Activated CD8-positive, alpha-beta memory T cell treated with anti-CD3 and anti-CD28 coated beads for 4 hours (primary cell): ENCODE results near the gene DAP3.
"Not testable (repeated sequence)": the region's sequence is repeated elsewhere in the genome, so short reads cannot be mapped to it uniquely, and the experiment has no call there.

ENCODE experiments used
- DNase-seq, 2 donors: peaks; one replicate each; pipeline ENCODE4 v3.0.0-alpha.2; 2020; ENCODE audit warnings: low read depth in 2 of 2

The DAP3 gene

DNA sequence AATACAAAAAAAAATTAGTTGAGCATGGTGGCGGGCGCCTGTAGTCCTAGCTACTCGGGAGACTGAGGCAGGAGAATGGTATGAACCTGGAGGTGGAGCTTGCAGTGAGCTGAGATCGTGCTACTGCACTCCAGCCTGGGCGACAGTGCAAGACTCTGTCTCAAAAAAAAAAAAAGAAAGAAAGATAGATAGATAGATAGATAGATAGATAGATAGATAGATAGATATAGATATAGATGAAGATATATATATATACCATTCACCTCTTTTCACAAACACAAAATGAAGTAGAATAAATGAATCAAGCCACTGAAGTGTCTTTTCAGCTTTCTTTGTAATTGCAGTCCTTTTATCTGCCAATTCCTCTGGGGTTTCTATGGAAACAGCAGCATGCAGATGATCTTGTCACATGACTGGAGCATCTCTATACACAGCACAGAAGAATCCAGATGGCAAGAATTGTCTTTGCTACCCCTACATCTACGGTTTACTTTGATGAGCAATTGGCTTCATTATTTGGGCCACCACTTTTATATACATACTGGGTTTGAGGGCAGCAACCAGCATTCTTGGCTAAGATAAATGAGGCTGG, 29.7 kb downstream of the DAP3 start:
- DNase-seq, result not testable (repeated sequence)

DNA sequence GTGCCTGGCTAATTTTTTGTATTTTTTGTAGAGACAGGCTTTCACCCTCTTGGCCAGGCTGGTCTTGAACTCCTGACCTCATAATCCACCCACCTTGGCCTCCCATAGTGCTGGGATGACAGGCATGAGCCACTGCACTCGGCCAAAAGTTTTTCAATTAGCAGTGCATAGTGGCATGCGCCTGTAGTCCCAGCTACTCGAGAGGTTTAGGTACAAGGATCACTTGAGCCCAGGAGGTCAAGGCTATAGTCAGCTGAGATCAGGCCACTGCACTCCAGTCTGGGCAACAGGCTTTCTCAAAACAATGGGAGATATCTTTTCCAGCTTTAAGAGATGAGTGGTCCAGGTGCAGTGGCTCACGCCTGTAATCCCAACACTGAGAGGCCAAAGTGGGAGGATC, 30.8 kb downstream of the DAP3 start:
- DNase-seq, result no peak

DNA sequence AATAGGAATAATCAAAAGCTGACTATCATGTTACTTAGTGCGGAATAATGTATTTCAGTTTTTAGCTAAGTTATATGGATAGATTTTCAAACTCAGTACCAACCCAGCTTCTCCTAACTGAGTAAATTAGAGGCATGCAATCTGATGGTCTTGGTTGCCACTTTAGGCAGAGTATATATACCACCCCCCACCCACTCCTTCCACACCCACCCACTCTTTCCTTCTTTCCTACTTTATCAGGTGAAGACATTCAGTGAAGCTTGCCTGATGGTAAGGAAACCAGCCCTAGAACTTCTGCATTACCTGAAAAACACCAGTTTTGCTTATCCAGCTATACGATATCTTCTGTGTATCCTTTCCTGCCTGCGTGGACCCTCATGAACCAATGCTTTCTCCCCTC, 36.3 kb downstream of the DAP3 start:
- DNase-seq, result no peak

DNA sequence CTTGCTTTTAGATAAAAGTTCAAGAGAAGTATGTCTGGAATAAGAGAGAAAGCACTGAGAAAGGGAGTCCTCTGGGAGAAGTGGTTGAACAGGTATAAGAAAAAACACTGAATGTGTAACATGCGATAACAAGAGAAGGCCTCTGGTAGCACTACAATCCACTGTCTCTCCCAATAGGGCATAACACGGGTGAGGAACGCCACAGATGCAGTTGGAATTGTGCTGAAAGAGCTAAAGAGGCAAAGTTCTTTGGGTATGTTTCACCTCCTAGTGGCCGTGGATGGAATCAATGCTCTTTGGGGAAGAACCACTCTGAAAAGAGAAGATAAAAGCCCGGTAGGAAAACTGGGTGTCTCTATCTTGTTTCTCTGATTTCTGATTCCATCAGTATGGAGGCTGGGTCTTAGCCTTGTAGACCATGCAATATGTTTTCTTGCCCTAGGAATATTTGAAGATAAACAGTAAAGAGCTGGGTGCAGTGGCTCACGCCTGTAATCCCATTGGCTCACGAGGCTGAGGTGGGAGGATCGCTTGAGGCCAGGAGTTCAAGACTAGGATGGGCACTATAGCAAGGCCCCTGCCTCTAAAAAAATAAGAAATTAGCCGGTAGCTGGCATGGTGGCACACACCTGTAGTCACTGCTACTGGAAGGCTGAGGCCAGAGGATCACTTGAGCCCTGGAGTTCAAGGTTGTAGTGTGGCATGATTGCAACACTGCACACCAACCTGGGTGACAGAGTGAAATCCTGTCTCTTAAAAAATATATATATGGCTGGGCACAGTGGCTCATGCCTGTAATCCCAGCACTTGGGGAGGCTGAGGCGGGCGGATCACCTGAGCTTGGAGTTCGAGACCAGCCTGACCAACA, 40.4 kb downstream of the DAP3 start:
- no peak for DNase-seq

DNA sequence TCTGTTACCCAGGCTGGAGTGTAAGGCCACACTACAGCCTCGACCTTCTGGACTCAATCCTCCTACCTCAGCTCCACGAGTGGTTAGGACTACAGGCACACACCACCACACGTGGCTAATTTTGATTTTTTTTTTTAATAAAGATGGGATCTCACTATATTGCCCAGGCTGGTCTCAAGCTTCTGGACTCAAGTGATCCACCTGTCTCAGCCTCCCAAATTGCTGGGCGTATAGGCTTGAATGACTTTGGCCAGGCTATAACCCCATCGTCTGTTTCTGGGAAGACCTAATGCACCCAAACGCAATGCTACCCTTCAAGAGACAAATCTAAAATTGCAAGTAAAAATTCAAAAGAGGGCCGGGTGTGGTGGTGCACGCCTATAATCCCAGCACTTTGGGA, 52.1 kb downstream of the DAP3 start:
- DNase-seq, result no peak

DNA sequence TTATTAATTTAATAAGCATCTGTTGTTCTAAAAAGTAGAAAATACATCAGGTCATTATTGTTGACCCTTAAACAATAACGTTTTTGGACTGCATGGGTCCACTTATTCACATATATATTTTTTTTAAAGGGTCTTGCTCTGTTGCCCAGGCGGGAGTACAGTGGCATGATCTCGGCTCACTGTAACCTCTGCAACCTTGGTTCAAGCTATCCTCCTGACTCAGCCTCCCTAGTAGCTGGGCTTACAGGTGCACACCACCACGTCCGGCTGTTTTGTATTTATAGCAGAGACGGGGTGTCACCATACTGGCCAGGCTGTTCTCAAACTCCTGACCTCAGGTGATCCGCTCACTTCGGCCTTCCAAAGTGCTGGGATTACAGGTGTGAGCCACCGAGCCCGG, 53.0 kb downstream of the DAP3 start:
- DNase-seq, result no peak

DNA sequence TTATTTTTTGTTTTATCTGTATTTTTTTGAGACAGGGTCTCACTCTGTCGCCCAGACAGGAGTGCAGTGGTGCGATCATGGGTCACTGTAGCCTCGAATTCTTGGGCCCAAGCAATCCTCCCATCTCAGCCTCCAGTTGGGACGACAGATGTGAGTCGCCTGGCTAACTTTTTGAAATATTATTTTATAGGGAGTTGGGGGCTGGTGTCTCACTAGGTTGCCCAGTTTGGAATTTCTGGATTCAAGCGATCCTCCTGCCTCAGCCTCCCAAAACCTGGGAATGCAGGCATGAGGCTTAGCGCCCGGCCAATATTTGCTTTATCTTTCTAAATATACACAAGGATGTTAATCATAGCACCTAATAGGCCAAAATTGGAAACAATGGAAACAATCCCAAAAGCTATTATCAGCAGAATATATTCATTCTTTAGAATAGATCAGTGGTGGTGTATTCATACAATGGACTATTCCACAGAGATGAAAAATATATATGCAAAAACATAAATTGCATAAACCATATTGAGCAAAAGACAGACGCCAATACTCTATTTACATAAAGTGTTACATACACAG, 55.9 kb downstream of the DAP3 start:
- DNase-seq, result no peak

DNA sequence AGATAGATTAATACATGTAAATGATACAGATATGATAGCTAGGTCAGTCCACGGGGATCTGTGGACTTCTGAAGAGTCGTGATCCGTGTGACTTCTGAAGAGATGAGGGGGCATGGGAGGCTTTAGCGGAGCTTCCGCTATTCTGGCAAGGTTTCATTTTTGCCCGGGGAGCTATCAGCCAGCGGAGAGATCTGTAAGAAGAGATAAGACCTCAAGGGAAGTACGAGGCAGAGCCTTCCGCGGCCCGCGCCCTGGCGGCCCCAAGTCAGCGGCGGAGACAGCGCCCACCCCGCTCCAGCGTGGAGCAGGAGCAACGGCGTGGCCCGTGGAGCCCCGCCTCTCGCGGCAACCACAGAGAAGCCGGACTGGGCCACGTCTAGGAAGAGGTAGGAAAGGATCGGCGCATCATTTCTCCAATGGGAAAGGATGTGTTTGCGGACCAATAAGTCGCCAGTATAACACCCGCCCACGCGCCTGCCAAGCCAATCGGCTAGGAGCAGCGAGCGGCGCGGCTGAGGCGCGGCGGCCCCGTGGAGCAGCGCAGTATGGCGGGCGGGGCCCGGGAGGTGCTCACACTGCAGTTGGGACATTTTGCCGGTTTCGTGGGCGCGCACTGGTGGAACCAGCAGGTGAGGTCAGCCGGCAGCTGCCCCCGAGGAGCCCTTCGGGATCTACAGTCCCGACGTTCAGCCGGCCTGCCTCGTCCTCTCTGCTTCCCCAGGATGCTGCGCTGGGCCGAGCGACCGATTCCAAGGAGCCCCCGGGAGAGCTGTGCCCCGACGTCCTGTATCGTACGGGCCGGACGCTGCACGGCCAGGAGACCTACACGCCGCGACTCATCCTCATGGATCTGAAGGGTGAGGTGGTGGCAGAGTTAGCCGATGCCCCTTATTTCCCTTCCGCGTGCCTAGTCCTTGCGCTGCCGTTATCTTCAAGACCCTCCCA, 56.7 kb downstream of the DAP3 start:
- peak; percentile 88 to 92 for DNase-seq

DNA sequence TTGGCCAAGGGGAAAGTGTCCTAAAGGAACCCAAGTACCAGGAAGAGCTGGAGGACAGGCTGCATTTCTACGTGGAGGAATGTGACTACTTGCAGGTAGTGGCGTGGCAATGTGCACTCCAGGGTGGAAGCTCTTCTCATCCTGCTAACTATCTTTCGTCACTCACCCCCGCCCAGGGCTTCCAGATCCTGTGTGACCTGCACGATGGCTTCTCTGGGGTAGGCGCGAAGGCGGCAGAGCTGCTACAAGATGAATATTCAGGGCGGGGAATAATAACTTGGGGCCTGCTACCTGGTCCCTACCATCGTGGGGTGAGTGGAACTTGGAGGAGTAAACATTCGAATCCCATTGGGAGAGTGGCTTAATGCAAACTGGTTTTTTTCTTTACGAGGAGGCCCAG, 58.7 kb downstream of the DAP3 start:
- not testable (repeated sequence) for DNase-seq

DNA sequence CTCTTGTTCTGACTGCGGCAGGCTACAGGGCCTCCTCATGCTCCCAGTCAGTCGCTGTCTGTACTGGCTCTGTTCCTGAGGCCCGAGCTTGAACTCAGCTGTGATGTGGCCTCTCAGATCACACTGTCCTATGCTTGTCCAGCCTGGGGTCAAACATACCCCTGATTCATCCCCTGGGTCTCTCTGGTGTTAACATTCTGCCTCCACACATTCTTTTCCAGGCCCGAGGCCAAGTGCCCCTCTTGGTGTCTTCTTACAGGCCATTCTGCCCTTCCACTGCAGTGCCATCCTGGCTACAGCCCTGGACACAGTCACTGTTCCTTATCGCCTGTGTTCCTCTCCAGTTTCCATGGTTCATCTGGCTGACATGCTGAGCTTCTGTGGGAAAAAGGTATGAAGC, 59.2 kb downstream of the DAP3 start:
- DNase-seq, result not testable (repeated sequence)

DNA sequence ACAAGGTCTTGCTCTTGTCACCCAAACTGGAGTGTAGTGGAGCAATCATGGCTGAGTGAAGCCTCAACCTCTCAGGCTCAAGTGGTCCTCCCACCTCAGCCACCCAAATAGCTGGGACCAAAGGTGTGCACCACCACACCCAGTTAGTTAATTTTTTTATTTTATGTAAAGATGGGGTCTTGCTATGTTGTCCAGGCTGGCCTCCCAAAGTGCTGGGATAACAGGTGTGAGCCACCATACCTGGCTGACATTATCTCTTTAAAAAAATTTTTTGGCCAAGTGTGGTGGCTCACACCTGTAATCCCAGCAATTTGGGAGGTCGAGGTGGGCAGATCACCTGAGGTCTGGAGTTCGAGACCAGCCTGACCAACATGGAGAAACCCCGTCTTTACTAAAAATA, 70.1 kb downstream of the DAP3 start:
- DNase-seq, result not testable (repeated sequence)

DNA sequence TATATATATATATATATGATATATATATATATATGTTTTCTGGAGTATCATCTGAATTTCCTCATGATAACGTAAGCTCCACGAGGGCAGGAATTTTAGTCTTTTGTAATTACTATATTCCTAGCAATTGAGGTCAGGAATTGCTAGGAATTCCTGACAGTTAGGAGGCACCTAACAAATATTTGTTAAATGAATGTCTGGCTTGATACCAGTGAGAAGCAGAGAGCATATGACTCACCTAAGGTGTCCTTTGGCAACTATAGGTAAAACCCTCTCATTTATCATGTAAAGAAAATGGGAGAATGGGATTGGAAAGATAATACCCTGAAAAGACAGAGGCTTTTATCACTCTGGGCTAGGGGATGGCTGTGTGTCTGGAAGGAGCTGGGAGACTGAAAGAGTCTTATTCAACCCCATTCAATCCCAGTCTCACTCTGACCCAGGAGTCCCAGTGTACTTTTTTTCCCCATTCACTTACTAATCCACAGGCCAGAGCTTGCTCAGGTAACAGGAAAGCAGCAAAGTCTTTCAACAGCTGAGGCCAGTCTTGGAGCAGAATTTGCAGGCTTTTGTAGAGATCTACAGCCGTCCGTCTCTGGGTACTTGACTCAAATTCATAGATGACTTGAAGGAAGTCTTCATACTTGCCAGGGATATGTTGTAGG, 71.2 kb downstream of the DAP3 start:
- DNase-seq, result no peak

DNA sequence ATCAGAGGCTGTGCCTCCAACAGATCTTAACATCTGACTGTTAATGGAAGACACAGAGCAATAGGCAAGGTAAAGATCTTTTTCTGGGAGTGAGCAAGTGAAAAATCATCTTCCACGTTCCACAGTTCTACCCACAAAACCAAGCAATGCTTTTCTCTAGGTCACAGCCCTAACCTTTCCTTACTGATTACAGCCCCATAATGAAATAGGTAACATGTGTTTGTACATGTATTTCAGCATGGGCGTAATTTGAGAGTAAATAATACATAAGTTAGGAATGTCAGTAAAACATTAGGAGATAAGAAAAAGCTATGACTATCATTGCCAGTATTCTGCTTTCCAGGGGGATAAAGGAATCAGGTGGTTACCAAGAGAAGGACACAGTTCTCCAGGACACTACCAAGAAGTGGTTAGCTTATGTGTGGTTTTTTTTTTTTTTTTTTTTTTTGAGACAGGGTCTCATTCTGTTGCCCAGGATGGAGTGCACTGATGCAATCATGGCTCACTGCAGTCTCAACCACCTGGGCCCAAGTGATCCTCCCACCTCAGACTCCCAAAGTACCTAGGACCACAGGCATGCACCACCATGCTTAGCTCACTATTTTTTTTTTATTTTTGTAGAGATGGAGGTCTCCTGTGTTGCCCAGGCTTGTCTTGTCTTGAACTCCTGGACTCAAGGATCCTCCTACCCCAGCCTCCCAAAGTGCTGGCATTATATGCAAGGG, 72.0 kb downstream of the DAP3 start:
- no peak for DNase-seq

DNA sequence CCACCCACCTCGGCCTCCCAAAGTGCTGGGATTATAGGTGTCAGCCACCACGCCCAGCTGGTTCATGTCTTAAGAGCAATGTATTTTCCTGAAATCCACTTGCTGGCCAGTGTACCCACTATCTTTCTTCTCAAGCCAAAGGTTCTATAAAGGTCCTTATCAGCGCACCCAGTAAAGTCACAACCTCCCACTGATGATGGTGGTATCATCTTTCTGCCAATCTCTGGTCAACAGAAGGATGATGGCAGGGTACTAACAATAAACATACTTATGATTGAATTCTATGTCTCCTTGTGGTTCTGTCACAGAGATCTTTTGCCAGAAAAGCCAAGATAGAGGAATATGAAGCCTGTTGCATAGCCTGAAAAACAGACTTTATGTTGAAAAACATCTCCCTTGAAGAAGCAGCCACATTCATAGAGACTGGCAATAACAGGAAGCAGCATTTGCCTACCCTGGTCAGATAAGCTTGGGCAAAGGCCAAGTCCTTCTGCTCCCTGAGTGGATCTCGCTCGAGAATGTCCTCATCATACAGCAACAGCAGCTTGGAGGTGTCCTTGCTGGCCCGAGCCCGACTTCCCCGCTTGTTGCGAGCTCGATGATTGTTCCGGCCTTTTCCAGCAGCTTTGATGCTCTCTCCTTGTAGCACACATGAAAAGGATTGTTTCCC, 73.0 kb downstream of the DAP3 start:
- no peak for DNase-seq

DNA sequence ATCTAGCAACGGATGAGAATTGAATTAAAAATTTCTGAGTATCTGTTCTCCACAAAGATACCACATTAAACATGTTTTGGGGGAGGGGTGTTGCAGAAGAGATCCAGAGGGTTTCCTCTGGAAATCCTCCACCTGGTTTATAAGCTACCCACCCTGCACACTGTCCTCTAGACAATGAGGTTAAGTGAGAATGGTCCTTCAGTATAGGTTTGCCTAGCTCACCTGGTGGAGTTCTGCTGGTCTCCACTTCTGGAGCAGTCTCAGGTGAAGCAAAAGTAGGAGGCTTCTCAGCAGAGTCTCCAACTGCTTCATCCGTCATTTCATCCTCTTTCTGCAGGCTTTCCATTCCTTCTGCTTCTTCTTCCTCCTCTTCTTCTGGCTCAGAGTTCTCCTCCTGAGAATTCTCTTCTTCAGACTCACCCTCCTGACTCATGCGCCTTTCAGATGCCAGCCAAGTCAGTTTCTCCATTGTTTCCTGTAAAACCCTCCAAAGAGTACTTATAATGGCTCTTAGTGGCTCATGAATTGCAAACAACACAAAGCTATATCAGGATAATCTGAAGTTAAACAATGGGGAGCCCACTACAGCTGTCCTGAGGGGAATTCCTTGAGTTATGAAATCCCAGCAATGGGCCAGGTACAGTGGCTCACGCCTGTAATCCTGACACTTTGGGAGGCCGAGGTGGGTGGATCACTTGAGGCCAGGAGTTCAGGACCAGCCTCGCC, 74.4 kb downstream of the DAP3 start:
- not testable (repeated sequence) for DNase-seq

DNA sequence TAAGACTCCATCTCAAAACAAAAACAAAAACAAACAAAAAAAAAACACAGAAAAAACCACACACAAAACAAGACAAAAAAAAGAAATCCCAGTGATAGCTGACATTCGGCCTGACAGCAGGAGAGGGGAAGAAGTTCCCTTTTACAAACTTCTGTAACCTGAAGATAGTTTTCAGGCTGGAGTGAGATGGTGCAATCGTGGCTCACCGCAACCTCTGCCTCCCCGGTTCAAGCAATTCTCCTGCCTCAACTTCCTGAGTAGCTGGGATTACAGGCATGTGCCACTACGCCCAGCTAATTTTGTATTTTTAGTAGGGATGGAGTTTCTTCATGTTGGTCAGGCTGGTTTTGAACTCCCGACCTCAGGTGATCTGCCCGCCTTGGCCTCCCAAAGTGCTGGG, 75.1 kb downstream of the DAP3 start:
- DNase-seq, result not testable (repeated sequence)

DNA sequence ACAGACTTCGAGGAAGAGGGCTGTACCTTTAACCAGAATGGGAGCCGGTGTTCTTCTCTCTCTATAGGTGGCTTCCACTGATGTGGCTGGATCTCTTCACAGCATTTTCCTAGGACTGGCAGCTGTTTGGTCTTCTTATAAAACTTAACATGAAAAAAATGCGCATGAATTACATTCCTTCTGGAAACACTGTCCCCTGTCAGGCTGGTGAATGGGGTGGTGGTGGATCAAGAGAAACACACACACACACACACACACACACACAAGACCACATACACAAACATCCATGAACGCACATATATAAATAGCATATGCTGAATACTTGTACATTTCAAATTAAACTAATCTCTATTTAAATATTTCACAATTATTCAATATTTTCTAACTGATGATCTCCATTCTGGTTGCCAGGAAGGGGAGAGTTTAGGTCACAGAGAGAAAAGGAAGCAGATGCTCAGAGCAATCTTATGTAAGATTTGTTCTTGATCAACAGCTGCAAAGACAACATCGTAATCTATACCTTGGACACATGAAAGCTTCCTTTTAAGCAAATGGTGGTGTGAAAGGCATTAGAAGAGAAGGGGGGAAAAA, 78.6 kb downstream of the DAP3 start:
- not testable (repeated sequence) for DNase-seq

DNA sequence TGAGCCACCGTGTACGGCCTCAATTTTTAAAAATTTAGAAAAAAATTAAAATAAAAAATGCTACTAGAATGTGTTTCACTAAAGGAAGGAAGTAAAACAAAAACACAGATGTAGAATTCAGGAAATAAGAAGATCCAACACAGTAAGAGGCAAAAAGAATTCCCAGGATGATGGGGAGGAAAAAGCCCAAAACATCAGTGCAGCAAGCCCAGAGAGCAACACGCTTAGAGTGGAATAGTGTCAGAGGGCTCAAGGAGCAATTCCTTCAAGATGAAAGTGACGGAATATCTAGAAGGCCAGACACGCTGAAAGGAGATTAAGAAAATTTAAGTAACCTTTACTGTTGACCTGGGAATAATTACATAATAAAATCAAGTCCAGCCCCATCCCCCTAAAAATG, 80.4 kb downstream of the DAP3 start:
- DNase-seq, result no peak

DNA sequence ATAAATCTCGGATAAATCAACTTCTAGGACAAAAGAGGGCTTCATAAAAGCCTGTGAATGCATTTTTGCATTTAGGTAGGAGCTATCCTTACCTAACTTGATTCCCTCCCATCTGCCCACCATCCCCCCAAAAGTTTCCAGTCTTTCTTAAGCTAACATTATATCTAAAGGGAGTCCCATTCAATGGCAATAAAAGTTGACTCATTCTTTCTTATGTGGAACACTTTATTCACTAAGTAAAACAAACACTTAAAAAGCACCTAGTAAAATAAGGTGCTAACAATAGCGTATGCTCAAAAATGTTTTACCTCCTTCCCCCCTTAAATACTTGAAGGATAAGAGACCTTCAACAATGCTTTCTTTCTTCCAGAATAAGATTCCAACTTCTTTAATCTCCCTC, 84.3 kb downstream of the DAP3 start:
- no peak for DNase-seq
